Measurements from ENCODE around the gene TTLL5.

DNA sequence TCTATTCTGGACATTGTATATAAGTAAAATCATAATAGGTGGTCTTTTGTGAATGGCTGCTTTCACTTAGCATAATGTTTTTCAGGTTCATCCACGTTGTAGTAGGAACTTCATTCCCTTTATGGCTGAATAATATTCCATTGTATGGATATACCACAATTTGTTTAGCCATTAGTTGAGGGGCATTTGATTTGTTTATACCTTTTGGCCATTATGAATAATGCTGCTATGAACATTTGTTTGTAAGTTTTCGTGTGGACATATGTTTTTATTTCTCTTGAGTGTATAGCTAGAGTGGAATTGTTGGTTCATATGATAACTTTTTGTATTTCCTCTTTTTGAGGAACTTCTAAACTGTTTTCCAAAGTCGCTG is 123.3 kb downstream of the TTLL5 start:
- TF ChIP-seq, protein P1, sequence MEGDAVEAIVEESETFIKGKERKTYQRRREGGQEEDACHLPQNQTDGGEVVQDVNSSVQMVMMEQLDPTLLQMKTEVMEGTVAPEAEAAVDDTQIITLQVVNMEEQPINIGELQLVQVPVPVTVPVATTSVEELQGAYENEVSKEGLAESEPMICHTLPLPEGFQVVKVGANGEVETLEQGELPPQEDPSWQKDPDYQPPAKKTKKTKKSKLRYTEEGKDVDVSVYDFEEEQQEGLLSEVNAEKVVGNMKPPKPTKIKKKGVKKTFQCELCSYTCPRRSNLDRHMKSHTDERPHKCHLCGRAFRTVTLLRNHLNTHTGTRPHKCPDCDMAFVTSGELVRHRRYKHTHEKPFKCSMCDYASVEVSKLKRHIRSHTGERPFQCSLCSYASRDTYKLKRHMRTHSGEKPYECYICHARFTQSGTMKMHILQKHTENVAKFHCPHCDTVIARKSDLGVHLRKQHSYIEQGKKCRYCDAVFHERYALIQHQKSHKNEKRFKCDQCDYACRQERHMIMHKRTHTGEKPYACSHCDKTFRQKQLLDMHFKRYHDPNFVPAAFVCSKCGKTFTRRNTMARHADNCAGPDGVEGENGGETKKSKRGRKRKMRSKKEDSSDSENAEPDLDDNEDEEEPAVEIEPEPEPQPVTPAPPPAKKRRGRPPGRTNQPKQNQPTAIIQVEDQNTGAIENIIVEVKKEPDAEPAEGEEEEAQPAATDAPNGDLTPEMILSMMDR (IDR thresholded peaks at IDR 0.05), result no peak
- TF ChIP-seq PBX3 (IDR thresholded peaks at IDR 0.05), result no peak
- TF ChIP-seq EP300 (IDR thresholded peaks at IDR 0.05), result no peak
- no peak for TF ChIP-seq RAD21 (conservative IDR thresholded peaks at IDR 0.05 in 1 of 2, IDR thresholded peaks at IDR 0.05 in 1 of 2)
- TF ChIP-seq RNF2 (IDR thresholded peaks at IDR 0.05; ENCODE audit: borderline replicate concordance, low read depth), result no peak
- no peak for TF ChIP-seq POLR2A (IDR thresholded peaks at IDR 0.05; ENCODE audit: low read length)

Data from A549 (cell line).